Skeletal muscle cell (primary cell): ENCODE data around the gene CCDC88C.

Source experiments
- DNase-seq: peaks from one replicate; pipeline ENCODE4 v3.0.0-alpha.2; 2010; ENCODE audit warnings: low read depth
- H3K4me3 ChIP-seq: 2 replicates; pipeline ENCODE4 v1.5.1; 2011; ENCODE audit warnings: low read depth, mild to moderate bottlenecking, control low read depth, low read length, moderate library complexity

CCDC88C gene

GRCh38 chr14:91371011-91371989 is 46.3 kb downstream of the CCDC88C start:
- H3K4me3 ChIP-seq: no peak overlapping the region
- no peak for DNase-seq

DNA sequence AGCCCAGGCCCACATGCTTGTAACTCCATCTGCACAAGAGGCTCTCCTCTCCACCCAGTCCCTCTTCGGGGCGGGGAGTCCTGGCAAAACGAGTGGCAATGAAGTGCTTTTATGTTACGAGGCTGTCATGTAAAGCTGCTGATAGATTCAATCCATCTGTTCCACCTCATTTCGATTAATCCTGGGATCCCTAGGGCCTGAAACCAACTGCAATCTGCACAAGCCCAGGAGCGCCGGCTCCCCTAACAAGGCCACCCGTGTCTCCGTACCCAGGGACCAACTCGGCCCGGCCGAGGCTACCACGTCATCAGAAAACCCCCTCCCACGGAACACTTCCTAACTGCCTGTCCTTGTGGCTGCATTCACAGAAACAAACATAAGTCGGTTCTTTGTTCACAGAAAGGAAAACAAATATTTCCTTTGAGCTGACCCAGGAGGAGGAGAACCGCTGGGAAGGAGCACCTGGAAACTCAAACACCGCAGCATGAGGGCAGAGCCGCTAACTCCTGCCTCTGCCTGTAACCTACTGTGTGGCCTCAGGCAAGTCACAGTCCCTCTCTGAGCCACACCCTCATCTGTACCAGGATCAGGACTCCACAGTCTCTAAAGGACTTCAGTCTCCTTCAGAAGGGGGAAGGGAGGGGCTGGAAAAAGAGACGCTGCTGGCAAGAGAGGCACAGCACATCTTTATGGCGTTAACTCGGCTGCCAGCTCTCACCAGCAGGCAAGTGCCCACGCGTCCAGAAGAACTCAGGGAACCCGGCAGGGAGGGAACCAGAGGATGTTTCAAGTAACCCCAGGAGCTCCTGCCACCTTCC is 47.8 kb downstream of the CCDC88C start:
- no peak overlapping the region for H3K4me3 ChIP-seq
- no peak for DNase-seq

GRCh38 chr14:91368776-91369416 is 48.7 kb downstream of the CCDC88C start:
- H3K4me3 ChIP-seq: no peak overlapping the region
- DNase-seq: no peak

DNA sequence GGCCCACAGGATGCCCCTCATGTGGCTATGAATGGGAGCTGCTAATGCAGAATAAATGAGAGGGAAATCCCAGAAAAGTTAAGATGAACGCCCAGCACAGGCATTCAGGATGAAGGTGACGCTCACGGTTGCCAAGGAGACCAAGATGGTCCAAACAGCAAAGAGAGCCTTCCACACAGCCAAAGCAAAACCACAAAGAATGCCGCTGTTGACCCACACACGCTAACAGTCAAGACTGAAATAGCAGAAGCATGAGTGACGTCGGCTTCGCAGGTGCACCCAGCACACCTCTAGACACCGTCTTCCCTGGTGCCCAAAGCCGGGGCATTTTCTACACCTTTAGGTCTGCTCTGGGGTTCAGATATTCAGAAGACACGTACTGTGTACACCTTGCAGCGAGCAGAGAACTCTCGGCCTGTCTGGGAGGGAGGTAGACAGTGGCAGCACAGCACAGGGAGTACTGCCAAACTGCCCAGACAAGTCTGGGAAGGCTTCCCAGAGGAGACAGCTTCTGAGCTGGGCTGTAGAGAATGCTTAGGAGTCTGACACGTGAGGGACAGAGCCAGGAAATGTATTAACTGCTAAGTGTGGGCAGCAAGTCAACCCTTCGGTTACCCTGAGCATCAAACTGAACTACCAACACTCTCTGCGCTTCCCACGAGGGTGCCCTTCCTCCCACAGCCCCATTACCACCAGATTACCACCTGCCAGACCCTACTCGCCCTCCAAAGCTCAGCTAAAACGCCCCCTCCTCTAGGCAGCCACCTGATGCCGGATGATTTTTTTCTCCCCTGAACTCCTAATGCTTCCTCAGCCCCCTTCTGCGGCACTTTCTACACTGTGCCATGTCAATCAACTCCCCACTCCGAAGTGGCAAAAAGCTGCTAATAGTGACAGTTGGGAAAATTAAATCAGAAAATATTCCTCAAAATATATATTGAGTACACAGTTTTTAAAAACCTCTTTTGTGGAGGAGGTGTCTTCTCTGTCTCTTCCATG is 50.1 kb downstream of the CCDC88C start:
- H3K4me3 ChIP-seq: no peak overlapping the region
- DNase-seq: no peak

DNA sequence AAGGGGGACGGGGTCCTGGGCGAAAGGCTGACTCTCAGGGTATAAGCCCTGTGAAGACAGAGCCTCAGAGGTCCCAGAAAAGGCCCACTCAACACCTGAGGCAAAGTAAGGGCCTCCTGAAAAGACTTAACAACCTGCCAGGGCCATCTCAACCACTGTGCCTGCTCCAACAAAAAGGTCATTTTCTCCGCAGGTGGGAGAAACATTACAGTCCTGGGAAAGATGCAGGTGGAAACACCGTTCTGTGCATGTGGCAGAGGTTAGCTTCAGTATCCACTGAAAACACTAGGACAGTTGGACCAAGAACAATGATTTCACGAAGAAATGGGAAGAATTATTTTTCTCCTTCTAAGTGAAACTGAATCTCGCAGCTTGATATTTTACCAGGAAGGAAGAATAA is 50.9 kb downstream of the CCDC88C start:
- no peak overlapping the region for H3K4me3 ChIP-seq
- no peak for DNase-seq

DNA sequence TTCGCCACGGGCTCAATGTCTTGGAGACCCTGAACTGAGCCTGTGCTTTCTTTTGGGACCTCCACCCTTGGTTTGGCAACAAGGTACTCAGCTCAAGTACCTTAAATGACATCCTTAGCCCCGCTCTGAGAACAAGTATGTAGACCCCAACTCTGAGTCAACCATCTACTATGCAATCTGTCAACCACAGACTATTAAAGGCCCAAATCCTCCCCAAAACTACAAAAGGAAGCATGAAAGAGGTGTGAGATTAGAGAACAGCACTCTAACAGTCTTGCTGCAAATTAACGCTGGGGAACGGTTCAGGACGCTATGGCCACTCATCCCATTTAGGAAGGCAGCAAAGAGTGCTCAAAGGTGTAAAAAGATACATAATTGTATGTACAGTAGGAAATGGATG is 52.1 kb downstream of the CCDC88C start:
- DNase-seq: no peak
- no peak overlapping the region for H3K4me3 ChIP-seq

- no peak for DNase-seq
- no peak overlapping the region for H3K4me3 ChIP-seq
Observed at GRCh38 chr14:91364524-91365270, 52.9 kb downstream of the CCDC88C start.

- DNase-seq: no peak
- no peak overlapping the region for H3K4me3 ChIP-seq
Observed at GRCh38 chr14:91363776-91364523, 53.7 kb downstream of the CCDC88C start.

DNA sequence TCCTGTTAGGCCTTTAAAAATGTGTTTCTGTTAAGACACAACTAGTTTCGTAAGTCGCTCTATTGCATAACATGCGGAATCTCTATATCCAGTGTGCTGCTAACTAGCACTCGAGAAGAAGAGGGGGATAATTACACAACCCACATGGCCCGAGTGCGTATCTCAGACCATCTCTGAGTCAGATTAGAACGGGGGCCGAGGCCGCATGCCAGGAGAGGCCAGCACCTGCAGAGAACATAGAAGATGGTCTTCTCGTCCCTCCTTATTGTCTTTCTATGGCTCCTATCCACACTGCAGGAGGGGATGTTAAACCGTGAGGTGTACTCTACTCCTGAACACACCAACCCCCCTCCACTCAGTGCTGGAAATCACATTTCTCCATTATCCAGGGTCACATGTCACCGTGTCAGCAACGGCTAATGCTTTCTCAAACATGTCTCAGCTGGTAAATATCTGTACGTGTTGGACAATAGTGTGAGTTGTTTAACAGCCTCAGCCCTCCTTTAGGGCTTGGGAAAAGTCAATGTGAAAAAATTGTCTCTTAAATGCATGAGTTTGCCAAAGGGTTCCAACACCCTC is 56.3 kb downstream of the CCDC88C start:
- no peak overlapping the region for H3K4me3 ChIP-seq
- no peak for DNase-seq

DNA sequence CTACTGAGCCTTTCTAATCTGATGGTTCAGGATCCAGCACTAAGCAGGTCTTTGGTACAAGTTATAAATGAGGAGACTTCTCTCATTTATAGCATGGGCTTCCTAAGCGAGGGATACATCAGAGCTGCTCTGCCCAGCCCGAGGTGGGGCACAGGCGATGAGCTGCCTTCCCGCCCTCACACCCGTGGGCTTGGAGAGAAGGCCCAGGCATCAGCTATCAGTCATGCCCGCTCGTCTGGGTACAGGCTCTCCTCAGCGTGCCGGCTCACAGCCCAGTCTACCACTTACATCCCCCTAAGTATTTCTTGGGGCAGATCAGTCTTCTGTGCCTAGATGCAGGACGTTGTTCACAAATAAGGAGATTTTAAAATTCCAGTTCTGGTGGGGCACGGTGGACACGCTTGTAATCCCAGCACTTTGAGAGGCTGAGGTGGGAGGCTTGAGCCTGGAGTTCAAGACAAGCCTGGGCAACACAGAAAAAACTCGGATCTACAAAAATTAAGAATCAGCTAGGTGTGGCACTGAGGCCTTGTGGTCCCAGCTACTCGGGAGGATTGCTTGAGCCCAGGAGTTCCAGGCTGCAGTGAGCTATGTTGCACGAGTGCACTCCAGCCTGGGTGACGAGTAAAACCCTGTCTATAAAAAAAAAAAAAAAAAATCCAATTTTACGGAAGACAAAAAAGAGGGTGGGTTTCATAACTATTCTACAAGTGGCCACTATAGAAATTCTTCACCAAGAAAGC is 57.0 kb downstream of the CCDC88C start:
- H3K4me3 ChIP-seq: no peak overlapping the region
- no peak for DNase-seq

- H3K4me3 ChIP-seq: no peak overlapping the region
- DNase-seq: no peak
Observed at GRCh38 chr14:91358654-91359220, 58.9 kb downstream of the CCDC88C start.

DNA sequence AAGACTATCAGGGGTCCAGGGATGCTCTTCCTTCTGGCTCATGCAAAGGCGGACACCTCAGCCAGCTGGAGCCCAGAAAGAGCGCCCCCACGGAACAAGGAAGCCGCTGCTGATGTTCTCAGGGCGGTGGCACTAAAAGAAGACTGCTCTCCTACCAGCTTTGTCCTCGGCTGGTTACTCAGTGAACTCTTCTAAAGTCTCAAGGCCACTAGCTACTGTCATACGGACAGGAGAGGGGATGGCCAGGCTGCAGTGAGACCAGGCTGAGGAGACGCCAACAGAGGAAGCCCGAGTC is 59.6 kb downstream of the CCDC88C start:
- no peak overlapping the region for H3K4me3 ChIP-seq

DNA sequence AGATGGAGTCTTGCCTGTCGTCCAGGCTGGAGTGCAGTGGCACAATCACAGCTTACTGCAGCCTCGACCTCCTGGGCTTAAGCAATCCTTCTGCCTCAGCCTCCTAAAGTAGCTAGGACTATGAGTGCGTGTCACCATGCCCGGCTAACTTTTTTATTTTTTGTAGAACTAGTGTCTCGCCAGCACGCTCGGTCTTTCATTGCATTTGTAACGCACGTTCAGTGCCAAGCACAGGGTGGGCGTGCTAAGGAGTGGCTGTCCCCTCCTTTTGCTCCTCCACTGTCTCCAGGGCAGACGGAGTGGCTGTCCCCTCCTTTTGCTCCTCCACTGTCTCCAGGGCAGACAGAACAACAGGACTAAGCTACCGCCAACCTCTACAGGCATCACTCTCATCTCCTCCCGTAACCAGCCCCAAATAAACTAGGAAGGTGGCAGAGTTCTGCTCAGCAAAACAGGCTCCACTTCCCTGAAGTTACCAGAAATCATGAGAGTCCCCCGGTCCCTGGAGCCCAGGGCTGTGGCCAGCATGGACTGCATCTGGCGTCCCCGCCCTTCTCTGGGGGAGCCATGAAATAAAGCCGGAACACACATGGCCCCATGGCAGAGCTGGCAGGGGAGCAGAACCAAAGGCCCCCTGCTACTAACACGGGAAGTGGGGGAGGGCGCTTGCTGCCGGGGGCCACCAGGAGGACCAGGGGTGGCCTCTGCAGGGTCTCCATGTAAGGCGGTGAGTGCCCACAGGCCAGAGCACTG is 60.2 kb downstream of the CCDC88C start:
- DNase-seq: no peak
- H3K4me3 ChIP-seq: no peak overlapping the region

More for the DNA sequence above, 59.6 kb downstream of the CCDC88C start:
- no peak for DNase-seq

DNA sequence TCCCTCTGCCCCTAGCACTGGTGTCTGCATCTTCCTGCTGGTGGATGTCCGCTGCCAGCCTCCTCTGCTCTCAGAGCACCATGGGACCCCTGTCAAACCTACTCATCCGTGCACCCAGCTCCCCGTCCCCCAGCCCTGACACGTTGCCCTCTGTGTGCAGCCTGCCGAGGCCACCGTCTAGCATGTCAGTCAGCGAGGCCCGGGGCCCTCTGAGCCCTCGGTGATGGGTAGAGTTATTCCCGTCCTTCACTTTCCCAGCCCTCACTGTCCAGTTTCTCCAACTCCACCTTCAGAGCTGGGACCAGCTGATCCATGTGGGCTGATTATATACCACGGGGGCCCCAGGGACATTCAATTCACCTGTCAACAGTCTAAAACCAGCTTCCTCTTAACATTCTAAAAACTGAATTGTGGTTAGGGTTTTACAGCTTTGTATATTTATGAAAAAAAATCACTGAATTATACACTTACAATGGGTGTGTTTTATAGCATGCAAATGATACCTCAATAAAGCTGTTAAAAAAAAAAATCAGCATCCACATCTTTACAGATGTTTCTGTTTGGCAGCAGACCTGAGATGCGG is 61.3 kb downstream of the CCDC88C start:
- no peak overlapping the region for H3K4me3 ChIP-seq

GRCh38 chr14:91354979-91355685 is 62.5 kb downstream of the CCDC88C start:
- DNase-seq: no peak
- H3K4me3 ChIP-seq: no peak overlapping the region

More for the DNA sequence above, 61.3 kb downstream of the CCDC88C start:
- DNase-seq: no peak
